Activated CD4-positive, CD25-positive, alpha-beta regulatory T cell (primary cell): ENCODE data around the gene VAMP4.
"Not testable (repeated sequence)": the region's sequence is repeated elsewhere in the genome, so short reads cannot be mapped to it uniquely, and the experiment has no call there.

Experiments
- DNase-seq, 4 experiments: peaks; one replicate each; lab custom pipeline; 2025; lab: John Stamatoyannopoulos, UW

Gene VAMP4

GRCh38 chr1:171699531-171699930 lies 42.3 kb downstream of the VAMP4 start:
- DNase-seq = no peak

DNA sequence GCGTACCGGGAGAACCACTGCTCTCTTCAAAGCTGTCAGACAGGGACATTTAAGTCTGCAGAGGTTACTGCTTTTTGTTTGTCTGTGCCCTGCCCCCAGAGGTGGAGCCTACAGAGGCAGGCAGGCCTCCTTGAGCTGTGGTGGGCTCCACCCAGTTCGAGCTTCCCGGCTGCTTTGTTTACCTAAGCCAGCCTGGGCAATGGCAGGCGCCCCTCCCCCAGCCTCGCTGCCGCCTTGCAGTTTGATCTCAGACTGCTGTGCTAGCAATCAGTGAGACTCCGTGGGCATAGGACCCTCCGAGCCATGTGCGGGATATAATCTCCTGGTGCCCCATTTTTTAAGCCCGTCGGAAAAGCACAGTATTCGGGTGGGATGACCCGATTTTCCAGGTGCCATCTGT lies 46.1 kb downstream of the VAMP4 start:
- DNase-seq = not testable (repeated sequence)

DNA sequence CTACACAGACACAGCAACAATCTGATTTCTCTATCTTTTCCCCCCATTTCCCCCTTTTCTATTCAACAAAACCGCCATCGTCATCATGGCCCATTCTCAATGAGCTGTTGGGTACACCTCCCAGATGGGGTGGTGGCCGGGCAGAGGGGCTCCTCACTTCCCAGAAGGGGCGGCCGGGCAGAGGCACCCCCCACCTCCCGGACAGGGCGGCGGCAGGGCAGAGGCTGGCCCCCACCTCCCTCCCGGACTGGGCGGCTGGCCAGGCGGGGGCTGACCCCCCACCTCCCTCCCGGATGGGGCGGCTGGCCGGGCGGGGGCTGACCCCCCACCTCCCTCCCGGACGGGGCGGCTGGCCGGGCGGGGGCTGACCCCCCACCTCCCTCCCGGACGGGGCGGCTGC lies 48.3 kb downstream of the VAMP4 start:
- not testable (repeated sequence) for DNase-seq

DNA sequence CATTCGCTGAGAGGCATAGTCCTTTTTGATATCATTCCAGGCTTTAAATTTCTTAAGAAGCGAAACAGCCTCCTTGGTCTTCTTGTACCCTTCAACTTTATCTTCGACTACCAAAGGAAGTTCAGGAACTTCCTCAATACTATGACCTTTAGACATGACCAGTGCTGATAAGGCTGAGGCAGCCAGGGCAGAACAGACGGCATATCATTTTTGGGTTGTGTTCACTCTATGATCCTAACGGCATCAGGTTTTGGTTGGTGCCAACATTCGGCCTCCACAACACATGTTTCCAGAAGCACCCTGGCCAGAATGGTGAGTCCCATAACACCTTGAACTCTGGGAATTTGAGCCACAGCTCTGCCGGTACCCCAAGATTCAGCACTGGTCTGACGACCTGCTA lies 58.0 kb downstream of the VAMP4 start:
- DNase-seq = no peak

DNA sequence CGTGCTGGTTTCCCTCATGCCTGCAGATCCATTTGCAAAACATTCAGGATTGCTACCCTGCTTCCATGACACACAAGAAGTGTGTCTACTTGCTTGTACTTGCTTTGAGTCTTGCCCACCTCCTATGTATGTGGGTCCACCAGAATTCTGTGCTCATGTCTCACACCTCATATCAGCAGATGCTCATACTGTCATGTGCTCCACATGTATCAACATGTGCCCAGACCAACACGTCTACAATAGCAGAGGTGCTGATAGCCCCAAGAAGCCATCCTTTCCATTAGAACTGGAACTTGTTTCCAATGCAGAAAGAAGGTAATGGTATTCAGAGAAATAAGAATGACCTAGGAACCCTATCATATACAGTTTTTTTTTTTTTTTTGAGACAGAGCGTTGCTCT lies 61.5 kb downstream of the VAMP4 start:
- DNase-seq = no peak

- no peak for DNase-seq
These were observed 65.0 kb downstream of the VAMP4 start for GRCh38 chr1:171676823-171677222.

- DNase-seq = no peak
These were observed 67.1 kb downstream of the VAMP4 start for GRCh38 chr1:171674431-171675405.

GRCh38 chr1:171670739-171671138 lies 71.1 kb downstream of the VAMP4 start:
- DNase-seq = no peak

DNA sequence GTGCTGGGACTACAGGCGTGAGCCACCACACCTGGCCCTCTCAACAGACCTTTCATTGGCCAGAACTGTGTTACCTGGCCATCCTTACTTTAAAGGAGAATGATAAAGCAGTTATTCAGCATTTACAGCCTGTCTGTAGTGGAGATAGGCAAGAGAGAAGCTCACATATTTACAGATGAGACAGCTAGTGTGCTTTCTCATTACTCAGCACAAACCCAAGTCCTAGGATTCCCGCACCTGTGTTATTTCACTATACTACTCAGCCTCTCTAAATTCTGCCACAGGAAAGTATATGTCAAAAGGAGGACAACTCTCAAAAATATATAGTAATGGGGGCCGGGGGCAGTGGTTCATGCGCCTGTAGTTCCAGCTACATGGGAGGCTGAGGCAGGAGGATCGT lies 73.5 kb downstream of the VAMP4 start:
- no peak for DNase-seq

- no peak for DNase-seq
These were observed 75.6 kb downstream of the VAMP4 start for GRCh38 chr1:171666114-171666769.

GRCh38 chr1:171664976-171665375 lies 76.9 kb downstream of the VAMP4 start:
- DNase-seq = no peak

DNA sequence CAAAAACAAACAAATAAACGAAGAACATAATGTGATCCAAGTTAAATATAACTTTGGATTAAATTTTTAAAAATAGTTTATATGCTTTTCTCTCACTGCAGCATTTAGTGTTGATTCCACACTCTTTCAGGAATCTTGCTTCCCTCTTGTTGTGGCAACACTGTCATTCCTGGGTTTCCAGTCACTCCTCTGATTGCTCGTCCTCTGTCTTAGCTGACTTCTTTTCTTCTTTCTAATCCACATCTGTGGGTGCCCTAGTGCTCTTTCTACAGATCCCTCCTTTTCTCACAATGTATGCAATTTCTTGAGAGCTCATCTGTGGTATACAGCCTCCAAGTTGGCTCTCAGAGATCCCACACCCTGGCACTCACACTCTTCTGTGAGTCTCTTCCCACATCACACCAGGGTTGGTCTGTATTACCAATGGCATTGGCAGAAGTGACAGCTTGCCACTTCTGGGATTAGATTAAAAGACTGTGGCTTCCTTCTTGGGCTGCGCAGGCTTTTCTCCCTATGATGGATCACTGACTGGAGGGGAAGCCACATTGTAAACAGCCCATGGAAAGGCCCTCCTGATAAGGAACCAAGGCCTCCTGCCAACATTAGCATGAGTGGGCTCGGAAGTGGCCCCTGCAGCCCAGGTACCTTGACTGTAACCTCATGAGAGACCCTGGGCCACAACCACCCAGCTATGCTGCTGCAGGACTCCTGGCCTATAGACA lies 77.8 kb downstream of the VAMP4 start:
- no peak for DNase-seq

DNA sequence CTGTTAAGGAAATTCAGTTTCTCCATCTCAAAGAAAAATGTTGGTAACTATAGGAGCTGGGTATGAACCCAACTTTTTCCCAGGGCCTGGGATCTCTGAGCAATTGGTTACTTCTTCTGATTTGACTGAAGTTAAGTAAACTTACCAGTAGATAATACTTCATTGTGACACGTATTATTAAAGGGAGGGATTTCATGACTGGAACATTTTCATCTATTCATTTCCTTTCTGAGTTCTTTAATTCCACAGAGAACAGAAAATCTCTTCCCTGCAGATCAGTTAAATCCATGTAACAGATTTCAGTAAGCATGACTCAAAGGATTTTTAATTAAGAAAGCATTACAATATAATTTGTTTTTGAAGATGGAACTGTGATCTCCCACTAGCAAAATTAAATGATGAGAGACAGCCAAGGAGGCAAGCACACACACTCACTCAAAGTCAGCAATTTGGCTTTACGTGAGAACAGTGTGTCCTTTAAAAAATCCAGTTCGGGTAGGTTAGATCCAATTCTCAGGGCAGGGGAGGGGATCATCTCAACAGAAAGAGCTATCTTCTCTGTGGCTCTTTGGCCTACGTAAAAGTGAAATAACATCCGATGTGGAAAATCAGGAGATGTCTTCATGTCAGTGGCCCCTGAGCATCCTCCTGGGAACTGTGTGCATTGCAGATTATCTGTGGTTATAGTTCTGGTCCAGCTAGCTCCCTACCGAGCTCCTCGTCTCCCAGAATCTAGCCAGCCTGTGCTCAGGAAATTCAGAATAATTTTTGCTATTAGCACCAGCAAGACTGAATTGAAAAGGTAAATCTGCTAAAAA lies 78.6 kb downstream of the VAMP4 start:
- no peak for DNase-seq

GRCh38 chr1:171661076-171661650 lies 80.7 kb downstream of the VAMP4 start:
- DNase-seq = no peak

GRCh38 chr1:171656206-171656605 lies 85.7 kb downstream of the VAMP4 start:
- DNase-seq = not testable (repeated sequence)

- no peak for DNase-seq
These were observed 86.1 kb downstream of the VAMP4 start for GRCh38 chr1:171655746-171656116.

DNA sequence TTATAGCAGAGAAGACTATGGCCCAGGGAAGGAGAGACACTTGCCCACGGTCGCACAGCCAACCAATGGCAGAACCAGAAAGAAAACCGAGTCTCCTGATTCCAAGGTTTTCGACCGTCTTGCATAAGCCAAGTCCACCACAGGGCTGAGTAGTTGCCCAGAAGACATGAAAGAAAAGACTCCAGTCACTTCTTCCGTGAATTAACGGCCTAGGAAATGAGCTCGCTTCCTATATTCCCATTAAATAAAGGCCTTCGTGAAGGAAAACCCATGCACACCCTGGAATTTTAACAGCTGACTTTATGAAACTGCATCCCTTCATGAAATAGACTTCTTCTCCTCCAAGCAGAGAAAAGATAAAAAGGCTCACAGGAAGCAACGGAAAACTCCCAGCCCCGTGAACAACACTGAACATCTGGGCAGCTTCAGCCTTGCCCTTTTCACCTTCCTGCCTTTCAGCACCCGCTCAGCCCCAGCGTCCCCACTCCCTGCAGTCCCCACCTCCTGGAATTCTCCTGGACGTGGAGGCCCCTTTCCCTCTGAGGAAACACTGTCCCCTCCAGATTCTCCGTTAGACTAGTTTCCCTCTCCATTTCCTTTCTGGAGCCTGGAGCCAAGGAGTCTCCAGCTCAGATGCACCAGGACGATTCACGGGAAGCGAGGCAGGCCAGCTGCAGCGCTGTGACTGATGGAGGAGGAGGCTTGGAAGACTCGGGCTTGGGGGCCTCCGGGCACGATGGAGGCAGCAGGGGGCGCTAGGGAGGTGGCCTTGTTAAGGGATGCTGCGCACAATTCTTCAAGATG lies 86.7 kb downstream of the VAMP4 start:
- peak; percentile 33 to 56 (median 45) for DNase-seq

GRCh38 chr1:171654201-171654941 lies 87.5 kb downstream of the VAMP4 start:
- DNase-seq = no peak

GRCh38 chr1:171653796-171654195 lies 88.1 kb downstream of the VAMP4 start:
- DNase-seq = no peak
